HG03378 (cell line): ENCODE measurements around the gene ANKRD29.
"Not testable (repeated sequence)": the region's sequence is repeated elsewhere in the genome, so short reads cannot be mapped to it uniquely, and the experiment has no call there.

Experiments used
- ATAC-seq: cut with Tn5 transposase; IDR thresholded peaks from one replicate; pipeline ENCODE4 v1.9.1; 2021; ENCODE audit warnings: mild to moderate bottlenecking, moderate library complexity; ENCODE audit not compliant: unreplicated experiment

The ANKRD29 gene

GRCh38 chr18:23645568-23646175, 17.0 kb downstream of the ANKRD29 start:
- no peak for ATAC-seq

GRCh38 chr18:23643815-23644490, 18.8 kb downstream of the ANKRD29 start:
- ATAC-seq: no peak

DNA sequence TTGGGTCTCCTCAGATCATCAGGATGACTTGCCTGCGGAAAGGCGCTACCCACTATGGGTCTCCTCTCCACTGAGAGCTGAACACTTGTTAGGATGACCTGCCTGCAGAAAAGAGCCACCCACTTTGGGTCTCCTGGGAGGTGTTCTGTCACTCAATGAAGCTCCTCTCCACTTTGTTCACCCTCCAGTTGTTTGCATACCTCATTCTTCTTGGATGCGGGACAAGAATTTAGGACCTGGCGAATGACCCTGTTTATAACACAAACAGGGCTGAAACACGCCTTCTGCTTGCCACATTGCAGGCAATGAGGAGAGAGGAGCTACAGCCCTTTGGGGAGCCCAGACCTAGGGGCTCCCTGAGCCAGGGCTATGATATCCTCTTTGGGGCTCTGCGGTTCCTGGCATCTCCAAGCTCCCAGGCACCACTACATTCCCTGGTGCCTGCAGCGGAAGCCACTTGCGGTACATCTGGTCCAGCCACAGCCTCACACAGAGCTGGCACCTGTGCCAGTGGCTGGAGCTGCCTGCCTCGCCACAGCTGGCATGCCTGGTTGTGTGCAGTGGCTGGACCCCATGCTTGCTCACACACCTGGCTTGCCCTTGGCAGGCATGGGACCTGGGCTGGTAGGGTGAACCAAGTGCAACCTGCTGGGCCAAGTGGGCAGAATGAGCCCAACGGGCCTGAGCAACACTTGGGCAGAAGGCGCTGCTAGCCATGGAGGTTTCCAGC, 20.6 kb downstream of the ANKRD29 start:
- ATAC-seq: no peak

DNA sequence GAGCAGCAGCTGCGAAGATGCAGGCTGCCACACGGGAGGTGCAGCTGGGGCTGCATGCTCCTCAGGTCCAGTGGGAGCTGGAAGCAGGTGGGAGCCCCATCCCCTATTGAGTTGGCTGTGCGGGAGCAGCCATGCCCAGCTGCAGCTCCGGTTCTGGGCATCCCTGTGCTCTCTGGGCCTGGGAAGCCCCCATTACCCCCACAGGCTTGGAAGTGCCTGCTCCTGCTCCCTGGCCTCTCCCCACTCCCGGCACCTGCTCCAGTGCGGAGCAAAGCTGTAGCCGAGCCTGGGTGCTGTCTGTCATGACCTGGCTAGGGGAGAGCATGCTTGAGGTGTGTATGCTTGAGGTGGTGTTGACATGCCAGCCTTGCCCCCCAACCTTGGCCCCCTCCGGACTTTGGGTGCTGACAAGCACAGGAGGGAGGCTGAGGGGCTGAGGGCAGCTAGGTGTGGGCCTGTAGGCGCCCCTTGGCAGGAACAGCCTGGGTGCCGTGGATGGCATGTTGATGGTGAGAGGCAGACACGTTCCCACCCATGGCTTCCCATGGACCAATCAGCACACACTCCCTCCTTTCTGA, 21.5 kb downstream of the ANKRD29 start:
- ATAC-seq: no peak

GRCh38 chr18:23640052-23640451, 22.7 kb downstream of the ANKRD29 start:
- ATAC-seq: no peak

- ATAC-seq: not testable (repeated sequence)
These were observed 26.3 kb downstream of the ANKRD29 start for GRCh38 chr18:23636433-23636832.

GRCh38 chr18:23636071-23636399, 26.7 kb downstream of the ANKRD29 start:
- ATAC-seq: no peak

DNA sequence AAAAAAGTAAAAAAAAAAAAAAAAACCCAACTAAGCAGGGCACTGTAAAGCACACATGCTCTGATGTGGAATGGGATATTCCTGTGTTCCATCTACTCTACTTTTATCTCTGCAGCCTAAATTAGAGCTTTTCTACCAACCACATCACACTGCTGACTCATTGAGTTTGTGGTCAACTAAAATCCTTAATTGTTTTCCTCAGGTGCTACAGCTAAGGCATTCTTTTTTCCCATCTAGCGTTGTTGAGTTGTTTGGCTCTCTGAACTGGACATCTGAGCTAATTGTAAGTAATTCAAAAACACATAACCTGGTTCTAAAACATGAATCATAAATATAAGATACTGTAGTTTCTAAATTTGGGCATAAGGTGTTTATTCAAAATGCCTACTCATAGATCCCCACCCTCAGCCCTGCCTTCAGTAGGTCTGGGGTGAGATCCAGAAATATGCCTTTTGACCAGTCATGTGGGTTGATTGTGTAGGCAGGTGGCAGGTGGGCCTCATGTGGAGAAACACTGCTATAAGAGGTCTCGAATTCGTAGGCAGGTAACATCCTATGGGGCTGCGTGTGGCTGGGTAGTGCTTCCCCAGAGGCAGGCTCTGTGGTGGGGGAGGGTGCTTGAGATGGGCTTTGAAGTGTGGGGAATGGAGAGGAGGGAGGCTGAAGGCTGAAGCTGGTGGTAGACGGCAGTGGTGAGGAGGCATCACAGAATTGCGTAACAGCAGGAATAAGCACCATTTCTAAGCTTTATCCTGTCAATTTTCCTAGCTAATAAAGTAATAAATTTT, 27.2 kb downstream of the ANKRD29 start:
- no peak for ATAC-seq

GRCh38 chr18:23634692-23635091, 28.0 kb downstream of the ANKRD29 start:
- no peak for ATAC-seq

GRCh38 chr18:23632615-23633014, 30.1 kb downstream of the ANKRD29 start:
- no peak for ATAC-seq

DNA sequence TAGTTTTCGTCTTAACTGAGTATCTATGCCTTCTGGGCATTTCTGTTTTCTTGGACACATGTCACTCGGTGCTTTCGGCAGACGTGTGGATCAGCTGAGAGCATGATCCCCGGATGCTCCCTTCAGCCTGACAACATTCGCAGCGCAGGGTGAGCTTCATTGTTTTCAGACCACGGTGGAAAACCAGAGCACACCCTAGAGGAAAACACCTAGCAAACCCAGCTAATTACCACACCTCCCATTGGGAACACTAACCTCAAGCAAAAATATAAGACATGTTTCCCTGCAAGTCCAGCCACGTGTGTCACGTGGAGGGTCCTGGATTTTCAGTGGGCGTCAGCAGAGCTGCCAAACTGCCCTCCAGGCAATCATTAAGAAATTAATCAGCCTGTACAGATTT, 31.0 kb downstream of the ANKRD29 start:
- ATAC-seq: no peak

DNA sequence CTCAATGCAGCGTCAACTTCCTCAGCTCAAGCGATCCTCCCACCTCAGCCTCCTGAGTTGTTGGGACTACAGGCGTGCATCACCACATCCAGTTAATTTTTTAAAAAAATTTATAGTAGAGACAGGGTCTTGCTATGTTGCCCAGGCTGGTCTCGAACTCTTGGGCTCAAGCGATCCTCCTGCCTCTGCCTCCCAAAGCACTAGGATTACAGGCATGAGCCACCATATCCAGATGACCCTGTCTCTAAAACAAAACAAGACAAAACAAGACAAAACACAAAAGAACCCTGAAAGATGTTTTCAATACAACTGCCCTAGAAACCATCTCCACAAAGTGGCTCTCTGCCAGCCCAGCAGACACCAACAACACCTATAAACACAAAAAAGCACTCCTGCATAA, 31.4 kb downstream of the ANKRD29 start:
- ATAC-seq: no peak

GRCh38 chr18:23629444-23629946, 33.2 kb downstream of the ANKRD29 start:
- ATAC-seq: peak; percentile 96

DNA sequence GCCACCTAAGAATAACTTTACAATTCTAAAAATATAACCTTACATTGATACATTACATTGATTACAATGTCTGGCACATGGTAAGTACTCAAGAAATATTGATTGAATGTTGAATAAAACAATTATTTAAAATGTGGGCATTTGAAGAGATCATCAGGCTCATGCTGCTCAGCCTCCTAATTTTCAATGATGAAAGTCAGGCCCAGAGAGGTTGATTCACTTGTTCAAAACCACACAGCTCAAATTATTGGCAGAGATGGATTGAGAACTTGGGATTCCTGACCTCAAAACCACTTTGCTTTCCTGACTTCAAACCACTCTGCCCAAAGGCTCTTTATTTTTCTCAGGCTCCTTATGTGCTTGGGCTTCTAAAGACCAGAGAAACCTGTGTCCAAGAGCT, 34.7 kb downstream of the ANKRD29 start:
- no peak for ATAC-seq

- no peak for ATAC-seq
These were observed 35.4 kb downstream of the ANKRD29 start for GRCh38 chr18:23627321-23627720.

DNA sequence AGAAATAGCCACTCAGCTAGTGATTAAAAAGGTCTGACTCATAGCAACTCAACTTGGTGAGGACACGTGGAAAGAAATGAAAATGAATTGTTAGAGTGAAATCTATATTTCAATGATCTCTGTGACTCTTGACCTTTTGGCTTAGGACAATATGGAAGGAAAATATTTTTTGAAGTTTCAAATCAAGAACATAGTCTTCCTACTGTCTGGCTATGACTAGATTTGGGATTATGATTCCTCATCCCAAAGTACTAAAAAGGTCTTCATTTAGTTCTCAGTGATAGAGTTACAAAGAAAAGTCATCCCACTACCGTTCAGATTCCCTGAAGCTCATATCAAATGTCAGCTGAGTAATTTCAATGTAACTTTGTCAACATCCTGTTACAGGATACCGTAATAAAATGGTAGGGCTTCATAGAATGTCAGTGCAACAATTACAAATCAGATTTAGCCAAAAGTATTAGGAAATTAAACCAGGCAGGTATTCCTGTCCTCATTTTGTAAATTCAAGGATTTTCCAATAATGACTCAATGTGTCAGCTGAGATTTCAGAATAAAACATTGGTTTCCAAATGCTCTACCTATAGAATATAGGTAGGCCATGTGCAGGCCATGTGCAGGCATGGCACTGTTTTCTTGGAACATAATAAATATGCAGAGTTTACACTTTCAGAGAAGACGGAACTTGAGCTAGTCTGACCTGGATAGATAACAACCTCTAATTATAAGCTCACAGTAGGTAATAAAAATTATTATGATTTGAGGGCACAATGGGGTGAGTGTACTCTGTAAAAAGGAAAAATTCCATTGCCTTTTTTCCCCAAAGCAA, 36.0 kb downstream of the ANKRD29 start:
- ATAC-seq: no peak

GRCh38 chr18:23623040-23623439, 39.7 kb downstream of the ANKRD29 start:
- no peak for ATAC-seq

- ATAC-seq: no peak
These were observed 43.3 kb downstream of the ANKRD29 start for GRCh38 chr18:23619388-23619881.

- no peak for ATAC-seq
These were observed 43.8 kb downstream of the ANKRD29 start for GRCh38 chr18:23618862-23619387.
